MM.1S (cell line): ENCODE results near the gene ZFHX3.

ENCODE experiments used
- DNase-seq: peaks from one replicate; pipeline ENCODE4 v3.0.0-alpha.2; 2015
- H2AFZ ChIP-seq: fragments of 300-600 bp; sonication (generic); 2 replicates; pipeline ENCODE4 v1.6.0; 2016; ENCODE audit warnings: antibody characterized with exemption, low read length
- H3F3A ChIP-seq: fragments of 300-600 bp; sonication (generic); 2 replicates; pipeline ENCODE4 v1.6.1; 2016; ENCODE audit warnings: mild to moderate bottlenecking, antibody characterized with exemption, low read length, moderate library complexity, mixed read lengths; ENCODE audit not compliant: insufficient read depth
- H3K27ac ChIP-seq: fragments of 300-600 bp; sonication (generic); 2 replicates; pipeline ENCODE4 v1.5.1; 2016; ENCODE audit warnings: mild to moderate bottlenecking, low read length
- H3K27me3 ChIP-seq: fragments of 300-600 bp; sonication (generic); replicated peaks from 2 replicates; pipeline ENCODE4 v1.6.0; 2016; ENCODE audit warnings: low read length; ENCODE audit not compliant: insufficient read depth
- H3K36me3 ChIP-seq: fragments of 300-600 bp; sonication (generic); replicated peaks from 2 replicates; pipeline ENCODE4 v1.6.1; 2016; ENCODE audit warnings: mild to moderate bottlenecking, low read length, mixed read lengths; ENCODE audit not compliant: insufficient read depth
- H3K4me1 ChIP-seq: fragments of 300-600 bp; sonication (generic); 2 replicates; pipeline ENCODE4 v1.6.1; 2016; ENCODE audit warnings: low read length, mixed read lengths
- H3K4me2 ChIP-seq: fragments of 300-600 bp; sonication (generic); 2 replicates; pipeline ENCODE4 v1.6.0; 2016; ENCODE audit warnings: low read depth, low read length
- H3K4me3 ChIP-seq: fragments of 300-600 bp; sonication (generic); 2 replicates; pipeline ENCODE4 v1.5.1; 2016; ENCODE audit warnings: low read length, mixed read lengths
- H3K79me2 ChIP-seq: fragments of 300-600 bp; sonication (generic); 2 replicates; pipeline ENCODE4 v1.6.1; 2016; ENCODE audit warnings: mixed run types, low read length, mixed read lengths
- H3K9ac ChIP-seq: fragments of 300-600 bp; sonication (generic); 2 replicates; pipeline ENCODE4 v1.6.1; 2016; ENCODE audit warnings: low read length, mixed read lengths
- H3K9me2 ChIP-seq: fragments of 300-600 bp; sonication (generic); replicated peaks from 2 replicates; pipeline ENCODE4 v1.6.1; 2016; ENCODE audit warnings: mild to moderate bottlenecking, low read length, mixed read lengths; ENCODE audit not compliant: insufficient read depth
- H3K9me3 ChIP-seq: fragments of 300-600 bp; sonication (generic); replicated peaks from 2 replicates; pipeline ENCODE4 v1.6.1; 2016; ENCODE audit warnings: mild to moderate bottlenecking, low read length, mixed read lengths; ENCODE audit not compliant: insufficient read depth
- H4K20me1 ChIP-seq: fragments of 300-600 bp; sonication (generic); 2 replicates; pipeline ENCODE4 v1.6.1; 2016; ENCODE audit warnings: mild to moderate bottlenecking, low read length, moderate library complexity, mixed read lengths; ENCODE audit not compliant: insufficient read depth
- EZH2 ChIP-seq: fragments of 300-600 bp; sonication (generic); optimal IDR thresholded peaks from 2 replicates; pipeline ENCODE3; 2017; ENCODE audit warnings: low read depth, mild to moderate bottlenecking, antibody characterized with exemption, low read length, mixed read lengths
- EZH2phosphoT487 ChIP-seq: fragments of 300-600 bp; sonication (generic); IDR thresholded peaks from 2 replicates; pipeline ENCODE4 v1.6.1; 2018; ENCODE audit warnings: antibody characterized with exemption, low read length
- TF ChIP-seq, protein P1 (sequence below): fragments of 300-600 bp; sonication (generic); IDR thresholded peaks from 2 replicates; pipeline ENCODE4 v1.5.1; 2016; ENCODE audit warnings: antibody characterized with exemption, low read length, mixed read lengths

Gene ZFHX3

DNA sequence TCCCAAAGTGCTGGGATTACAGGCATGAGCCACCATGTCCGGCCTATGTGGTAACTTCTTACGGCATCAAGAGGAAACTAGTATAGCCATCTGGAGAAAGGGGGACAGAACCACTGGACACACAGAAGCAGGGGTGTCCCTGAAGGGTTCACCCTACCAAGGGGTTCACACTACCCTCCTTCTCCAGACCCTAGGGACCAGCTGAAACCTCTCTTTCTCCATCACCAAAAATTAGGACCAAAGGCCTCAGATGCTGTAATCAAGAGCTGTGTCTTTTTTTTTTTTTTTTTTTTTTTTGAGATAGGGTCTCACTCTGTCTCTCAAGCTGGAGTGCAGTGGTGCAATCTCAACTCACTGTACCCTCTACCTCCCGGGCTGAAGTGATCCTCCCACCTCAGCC lies 33.2 kb downstream of the ZFHX3 start:
- Histone ChIP-seq H3K27me3 (no peaks in the 10 kb centered on the region), H3K4me2 (no peak overlapping the region), H3K27ac (no peak overlapping the region)

DNA sequence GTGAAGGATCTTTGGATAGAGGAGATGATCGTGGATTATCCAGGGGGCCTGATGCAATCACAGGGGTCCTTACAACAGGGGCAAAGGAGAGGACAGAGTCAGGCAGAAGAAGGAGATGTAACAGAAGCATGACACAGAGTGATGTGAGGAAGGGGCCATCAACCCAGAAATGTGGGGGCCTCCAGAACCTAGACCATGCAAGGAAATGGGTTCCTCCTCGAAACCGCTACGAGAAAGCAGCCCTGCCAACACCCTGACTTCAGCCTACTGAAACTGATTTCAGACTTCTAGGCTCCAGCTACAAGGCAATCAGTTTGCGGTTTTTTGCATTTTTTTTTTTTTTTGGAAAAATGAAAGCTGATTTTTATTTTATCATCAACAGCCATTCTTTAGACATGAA lies 34.0 kb downstream of the ZFHX3 start:
- Histone ChIP-seq H3K79me2 (no peaks in the 10 kb centered on the region), H3F3A (no peaks in the 10 kb centered on the region), H4K20me1 (no peaks in the 10 kb centered on the region), H3K36me3 (no peaks in the 10 kb centered on the region), H3K4me1 (no peaks in the 10 kb centered on the region), H3K27me3 (no peaks in the 10 kb centered on the region), H3K27ac (no peak overlapping the region), H3K9ac (no peak overlapping the region), H3K9me3 (no peaks in the 10 kb centered on the region), H3K4me2 (no peak overlapping the region), H3K9me2 (no peaks in the 10 kb centered on the region), H2AFZ (no peak overlapping the region), H3K4me3 (no peak overlapping the region)
- DNase-seq: no peak
- TF ChIP-seq, protein P1, sequence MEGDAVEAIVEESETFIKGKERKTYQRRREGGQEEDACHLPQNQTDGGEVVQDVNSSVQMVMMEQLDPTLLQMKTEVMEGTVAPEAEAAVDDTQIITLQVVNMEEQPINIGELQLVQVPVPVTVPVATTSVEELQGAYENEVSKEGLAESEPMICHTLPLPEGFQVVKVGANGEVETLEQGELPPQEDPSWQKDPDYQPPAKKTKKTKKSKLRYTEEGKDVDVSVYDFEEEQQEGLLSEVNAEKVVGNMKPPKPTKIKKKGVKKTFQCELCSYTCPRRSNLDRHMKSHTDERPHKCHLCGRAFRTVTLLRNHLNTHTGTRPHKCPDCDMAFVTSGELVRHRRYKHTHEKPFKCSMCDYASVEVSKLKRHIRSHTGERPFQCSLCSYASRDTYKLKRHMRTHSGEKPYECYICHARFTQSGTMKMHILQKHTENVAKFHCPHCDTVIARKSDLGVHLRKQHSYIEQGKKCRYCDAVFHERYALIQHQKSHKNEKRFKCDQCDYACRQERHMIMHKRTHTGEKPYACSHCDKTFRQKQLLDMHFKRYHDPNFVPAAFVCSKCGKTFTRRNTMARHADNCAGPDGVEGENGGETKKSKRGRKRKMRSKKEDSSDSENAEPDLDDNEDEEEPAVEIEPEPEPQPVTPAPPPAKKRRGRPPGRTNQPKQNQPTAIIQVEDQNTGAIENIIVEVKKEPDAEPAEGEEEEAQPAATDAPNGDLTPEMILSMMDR: no peak
- TF ChIP-seq EZH2: no peak
- no peak for TF ChIP-seq EZH2phosphoT487

More for the DNA sequence above, 33.2 kb downstream of the ZFHX3 start:
- Histone ChIP-seq H3K4me1 (no peaks in the 10 kb centered on the region), H3K9me3 (no peaks in the 10 kb centered on the region), H3K9ac (no peak overlapping the region), H3K4me3 (no peak overlapping the region), H3K9me2 (no peaks in the 10 kb centered on the region), H4K20me1 (no peaks in the 10 kb centered on the region), H3K36me3 (no peaks in the 10 kb centered on the region), H3K79me2 (no peaks in the 10 kb centered on the region), H3F3A (no peaks in the 10 kb centered on the region), H2AFZ (no peak overlapping the region)
- no peak for DNase-seq
- TF ChIP-seq, protein P1: no peak
- no peak for TF ChIP-seq EZH2phosphoT487
- no peak for TF ChIP-seq EZH2

DNA sequence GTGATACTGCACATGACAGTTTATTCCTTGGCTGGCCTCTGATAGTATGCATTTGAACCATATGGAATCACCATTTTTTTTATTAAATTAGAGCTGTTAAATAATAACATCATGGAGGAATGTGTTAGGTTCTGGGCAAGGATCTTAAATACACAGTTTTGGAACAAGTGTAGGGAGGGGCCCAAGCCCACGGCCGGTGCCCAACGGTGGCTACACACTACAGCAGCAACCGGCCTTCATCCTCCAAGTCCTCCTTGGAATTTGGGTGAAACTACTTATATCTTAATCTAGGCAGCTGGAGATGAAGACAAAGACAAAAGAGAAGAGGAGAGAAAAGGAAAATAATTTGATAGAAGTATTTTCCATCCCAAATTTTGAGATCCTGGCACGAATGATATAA lies 35.6 kb downstream of the ZFHX3 start:
- H3K4me2 ChIP-seq: no peak overlapping the region
- H3F3A ChIP-seq: no peaks in the 10 kb centered on the region
- TF ChIP-seq, protein P1: no peak
- no peak for TF ChIP-seq EZH2phosphoT487
- TF ChIP-seq EZH2: no peak
- H3K4me1 ChIP-seq: no peaks in the 10 kb centered on the region
- H3K36me3 ChIP-seq: no peaks in the 10 kb centered on the region
- H4K20me1 ChIP-seq: no peaks in the 10 kb centered on the region
- no peaks in the 10 kb centered on the region for H3K9me3 ChIP-seq
- no peak overlapping the region for H3K4me3 ChIP-seq
- no peak overlapping the region for H3K27ac ChIP-seq
- no peaks in the 10 kb centered on the region for H3K79me2 ChIP-seq
- H3K9me2 ChIP-seq: no peaks in the 10 kb centered on the region
- no peak for DNase-seq
- no peaks in the 10 kb centered on the region for H3K27me3 ChIP-seq
- H2AFZ ChIP-seq: no peak overlapping the region
- H3K9ac ChIP-seq: no peak overlapping the region

DNA sequence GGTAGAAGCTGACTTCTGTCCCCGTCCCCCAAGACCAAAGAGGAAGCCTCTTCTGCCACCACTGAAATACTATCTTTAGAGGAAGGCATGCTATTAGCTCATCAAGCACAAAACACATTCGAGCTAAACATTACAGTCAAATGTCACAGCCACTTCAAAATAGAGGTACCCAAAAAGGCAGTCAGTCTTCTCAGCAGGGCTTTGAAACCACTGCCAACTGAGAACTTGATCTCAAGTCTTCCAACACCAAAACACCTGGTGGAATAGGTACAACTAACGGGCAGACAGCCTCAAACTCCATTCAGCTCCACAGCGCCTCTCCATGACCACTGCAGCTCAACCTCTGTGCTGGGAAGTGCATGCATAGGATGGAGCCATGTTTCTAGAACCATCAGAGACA lies 36.0 kb downstream of the ZFHX3 start:
- no peak overlapping the region for H3K9ac ChIP-seq
- no peak overlapping the region for H3K4me3 ChIP-seq
- no peaks in the 10 kb centered on the region for H3K9me2 ChIP-seq
- H3K27ac ChIP-seq: no peak overlapping the region
- TF ChIP-seq, protein P1: no peak
- no peak for TF ChIP-seq EZH2
- TF ChIP-seq EZH2phosphoT487: no peak
- no peaks in the 10 kb centered on the region for H3K9me3 ChIP-seq
- no peaks in the 10 kb centered on the region for H3F3A ChIP-seq
- no peak for DNase-seq
- H3K79me2 ChIP-seq: no peaks in the 10 kb centered on the region
- no peak overlapping the region for H3K4me2 ChIP-seq
- no peaks in the 10 kb centered on the region for H3K27me3 ChIP-seq
- no peaks in the 10 kb centered on the region for H3K4me1 ChIP-seq
- no peaks in the 10 kb centered on the region for H3K36me3 ChIP-seq
- H2AFZ ChIP-seq: no peak overlapping the region
- H4K20me1 ChIP-seq: no peaks in the 10 kb centered on the region
